Tibial artery (tissue), 4 donors: ENCODE data around the gene SVBP.
"Not testable (repeated sequence)": the region's sequence is repeated elsewhere in the genome, so short reads cannot be mapped to it uniquely, and the experiment has no call there.

Experiments used
- DNase-seq, 2 donors: peaks; one replicate each; pipeline ENCODE4 v3.0.0-alpha.2; 2019
- H3K27ac ChIP-seq, 2 donors: fragments of 200-600 bp; sonication (generic) in 1 of 2; 1 replicate in 1 of 2; 2 replicates in 1 of 2; pipeline ENCODE4 v1.5.1; 2018 to 2019; ENCODE audit warnings: mild to moderate bottlenecking in 1 of 2
- H3K27me3 ChIP-seq, 2 donors: fragments of 200-600 bp; sonication (generic) in 1 of 2; one replicate each; pipeline versions ENCODE4 v1.5.1 to v1.6.0; 2016 to 2019
- H3K36me3 ChIP-seq, 3 donors: fragments of 200-600 bp; sonication (generic) in 2 of 3; one replicate each; pipeline ENCODE4 v1.5.1; 2016 to 2019; ENCODE audit warnings: mild to moderate bottlenecking in 2 of 3
- H3K4me1 ChIP-seq, 4 donors: fragments of 200-600 bp; sonication (generic) in 2 of 4; 1 replicate in 3 of 4; 2 replicates in 1 of 4; pipeline ENCODE4 v1.5.1; 2016 to 2019
- H3K4me3 ChIP-seq, 2 donors: fragments of 200-600 bp; sonication (generic) in 1 of 2; 1 replicate in 1 of 2; 2 replicates in 1 of 2; pipeline ENCODE4 v1.5.1; 2018 to 2019; ENCODE audit warnings: mild to moderate bottlenecking in 2 of 2
- H3K9me3 ChIP-seq, 3 donors: fragments of 200-600 bp; sonication (generic) in 1 of 3; one replicate each; pipeline ENCODE4 v1.5.1; 2016 to 2019
- CTCF ChIP-seq, 2 experiments: fragments of 200-600 bp in 1 of 2; fragments of 450-650 bp in 1 of 2; IDR thresholded peaks; one replicate each; pipeline ENCODE4 v1.5.1; 2017 to 2019; ENCODE audit warnings: antibody characterized with exemption in 2 of 2, mild to moderate bottlenecking in 1 of 2, moderate library complexity in 1 of 2
- intact Hi-C: fragments of 100-400 bp; cut with DNase I; formaldehyde crosslinking; loops from one replicate; pipeline ENCODE4 v1.15.0; 2023; ENCODE audit warnings: low total_unique reads

SVBP gene

GRCh38 chr1:42815941-42816584, 1.1 kb downstream of the SVBP start:
- H3K9me3 ChIP-seq: no peaks in the 10 kb centered on the region
- DNase-seq: no peak
- peaks cover 0 to 5% (median 2%) of the 10 kb centered on the region in 3 donors for H3K36me3 ChIP-seq
- H3K27ac ChIP-seq: peak overlapping the region; percentile 87 to 91
- peak overlapping the region; percentile 62 to 66 for H3K4me3 ChIP-seq
- H3K4me1 ChIP-seq: peaks cover 0 to 20% (median 13%) of the 10 kb centered on the region in 4 donors
- no peaks in the 10 kb centered on the region for H3K27me3 ChIP-seq
- no peak for TF ChIP-seq CTCF (IDR thresholded peaks at IDR 0.05)
- intact Hi-C loops: loop anchor here (2.0 to 5.0 kb wide), 2 partner anchors 49 to 133 kb away; partner anchors contain the start of genes C1orf50, P3H1 and YBX1

- Histone ChIP-seq H3K4me1 (peaks cover 0 to 20% (median 13%) of the 10 kb centered on the region in 4 donors), H3K36me3 (peaks cover 0 to 12% (median 4%) of the 10 kb centered on the region in 3 donors)
- intact Hi-C loops: loop anchor here (5.0 kb wide), 1 partner anchor 48 kb away; the partner anchor contains the start of genes C1orf50 and P3H1
- H3K27ac ChIP-seq, H3K27me3 ChIP-seq, H3K4me3 ChIP-seq, H3K9me3 ChIP-seq, DNase-seq: not testable (repeated sequence)
These were observed 2.4 kb downstream of the SVBP start for GRCh38 chr1:42814815-42815214.

GRCh38 chr1:42807056-42807668, 10.0 kb downstream of the SVBP start:
- H3K4me3 ChIP-seq: no peak overlapping the region
- H3K36me3 ChIP-seq: peaks cover 13 to 38% (median 22%) of the 10 kb centered on the region in 3 donors
- TF ChIP-seq CTCF (IDR thresholded peaks at IDR 0.05): no peak
- H3K9me3 ChIP-seq: no peaks in the 10 kb centered on the region
- no peaks in the 10 kb centered on the region for H3K4me1 ChIP-seq
- H3K27ac ChIP-seq: no peak overlapping the region
- no peak for DNase-seq
- no peaks in the 10 kb centered on the region for H3K27me3 ChIP-seq
- intact Hi-C loops: no loop called here

- intact Hi-C loops: no loop called here
- Histone ChIP-seq H3K27me3 (no peaks in the 10 kb centered on the region), H3K4me1 (no peaks in the 10 kb centered on the region), H3K27ac (no peak overlapping the region), H3K36me3 (peaks cover 13 to 38% (median 22%) of the 10 kb centered on the region in 3 donors), H3K9me3 (no peaks in the 10 kb centered on the region), H3K4me3 (no peak overlapping the region)
- no peak for TF ChIP-seq CTCF (IDR thresholded peaks at IDR 0.05)
- DNase-seq: no peak
These were observed 10.6 kb downstream of the SVBP start for GRCh38 chr1:42806593-42806992.

GRCh38 chr1:42806171-42806570, 11.0 kb downstream of the SVBP start:
- intact Hi-C loops: no loop called here
- H3K9me3 ChIP-seq: no peaks in the 10 kb centered on the region
- TF ChIP-seq CTCF (IDR thresholded peaks at IDR 0.05): no peak
- H3K27ac ChIP-seq: no peak overlapping the region
- no peak overlapping the region for H3K4me3 ChIP-seq
- H3K4me1 ChIP-seq: no peaks in the 10 kb centered on the region
- no peaks in the 10 kb centered on the region for H3K27me3 ChIP-seq
- no peak for DNase-seq
- H3K36me3 ChIP-seq: peaks cover 13 to 34% (median 21%) of the 10 kb centered on the region in 3 donors

- H3K4me3 ChIP-seq: no peak overlapping the region
- no peaks in the 10 kb centered on the region for H3K9me3 ChIP-seq
- H3K27ac ChIP-seq: no peak overlapping the region
- intact Hi-C loops: no loop called here
- DNase-seq: no peak
- TF ChIP-seq CTCF (IDR thresholded peaks at IDR 0.05): no peak
- H3K36me3 ChIP-seq: peaks cover 5 to 21% (median 7%) of the 10 kb centered on the region in 3 donors
- no peaks in the 10 kb centered on the region for H3K27me3 ChIP-seq
- no peaks in the 10 kb centered on the region for H3K4me1 ChIP-seq
These were observed 15.2 kb downstream of the SVBP start for GRCh38 chr1:42801832-42802473.
